ENCODE data around the gene RALB.

Gene RALB, protein sequence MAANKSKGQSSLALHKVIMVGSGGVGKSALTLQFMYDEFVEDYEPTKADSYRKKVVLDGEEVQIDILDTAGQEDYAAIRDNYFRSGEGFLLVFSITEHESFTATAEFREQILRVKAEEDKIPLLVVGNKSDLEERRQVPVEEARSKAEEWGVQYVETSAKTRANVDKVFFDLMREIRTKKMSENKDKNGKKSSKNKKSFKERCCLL

DNA sequence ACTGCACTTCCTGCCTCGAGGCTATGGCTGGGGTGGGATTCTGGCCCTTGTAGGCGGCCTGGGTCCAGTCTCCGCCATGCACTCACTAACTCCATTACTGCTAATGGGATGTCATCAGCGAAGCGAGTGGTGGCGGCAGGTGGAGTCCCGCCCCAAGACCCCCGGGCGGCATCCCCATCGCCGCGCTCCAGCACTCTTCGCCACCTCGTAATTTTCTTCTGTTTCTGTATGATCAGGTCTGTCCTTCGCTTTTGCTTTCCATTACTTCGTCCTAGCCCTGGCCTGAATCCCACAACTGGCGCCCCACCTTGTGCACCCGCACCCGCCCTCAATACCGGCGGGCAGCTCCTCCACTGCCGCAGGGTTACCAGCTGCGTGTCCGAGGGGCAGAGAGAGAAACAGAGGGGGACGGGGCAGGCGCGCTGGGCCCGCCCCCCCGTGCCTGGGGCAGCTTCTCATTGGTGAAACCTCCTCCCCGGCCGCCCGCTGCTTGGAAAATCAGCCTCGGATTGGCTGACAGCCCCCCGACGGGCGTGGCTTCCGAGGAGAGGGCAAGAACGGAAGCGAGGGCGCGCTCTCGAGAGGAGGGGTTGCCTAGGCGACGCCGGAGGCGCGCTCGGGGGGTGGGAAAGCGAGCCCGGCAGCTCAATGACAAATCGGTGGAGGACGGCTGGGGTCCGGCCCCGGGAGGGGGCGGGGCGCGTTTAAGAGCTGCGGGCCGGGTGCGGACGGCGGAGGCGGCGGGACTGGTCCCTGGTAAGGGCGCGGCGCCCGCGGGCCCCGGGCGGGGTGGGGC lies at the start of gene RALB:
TSS of gene RALB (plus strand) at position 628 of the 796 bp plus-strand sequence. CDS start 25,813 bp downstream, outside the sequence.
- H3K4me3 ChIP-seq = peak within 1 kb of the TSS; percentile 74 to 99 (median 82)
- peak within 1 kb of the TSS; percentile 67 to 98 (median 94) for H3K27ac ChIP-seq

DNA sequence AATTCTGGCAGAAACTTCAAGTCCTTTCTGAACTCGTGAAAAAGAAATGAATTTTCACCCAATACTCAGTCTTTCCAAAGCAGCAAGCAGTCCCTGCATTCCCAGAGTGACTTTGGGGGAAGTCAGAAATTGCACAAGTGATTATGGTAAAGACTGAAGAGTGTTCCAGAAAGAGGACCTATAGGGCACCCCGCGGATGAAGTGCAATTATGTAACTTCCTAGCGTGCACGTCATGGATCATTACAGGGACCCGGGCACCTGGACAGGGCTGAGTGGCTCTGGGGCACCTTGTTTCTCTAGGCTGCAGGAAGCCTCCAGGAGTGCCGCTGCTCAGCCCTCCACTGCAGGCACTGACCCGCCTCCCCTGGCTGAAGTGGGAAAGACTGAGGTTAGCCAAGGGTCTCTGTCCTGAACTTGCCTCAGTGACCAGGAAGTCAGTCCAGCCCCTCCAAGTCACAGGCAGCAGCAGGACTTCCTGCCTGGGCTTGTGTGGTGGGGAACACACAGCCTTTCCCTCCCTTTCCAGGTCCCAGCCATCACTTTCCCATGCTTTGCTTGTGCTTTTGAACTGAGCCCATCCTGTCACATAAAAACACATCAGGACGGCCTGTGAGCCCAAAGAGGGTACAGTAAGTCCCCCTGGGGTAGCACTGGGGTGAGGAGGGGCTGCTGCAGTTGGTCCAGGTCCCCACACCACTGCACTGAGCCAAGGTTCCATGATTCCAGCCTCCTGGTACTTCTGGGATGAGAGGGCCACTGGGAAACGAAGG lies 49.2 kb upstream of the RALB start:
- H3K27ac ChIP-seq = peak overlapping the region in 2 of 21 experiments; percentile 1 to 31
- no peak overlapping the region for H3K4me3 ChIP-seq

DNA sequence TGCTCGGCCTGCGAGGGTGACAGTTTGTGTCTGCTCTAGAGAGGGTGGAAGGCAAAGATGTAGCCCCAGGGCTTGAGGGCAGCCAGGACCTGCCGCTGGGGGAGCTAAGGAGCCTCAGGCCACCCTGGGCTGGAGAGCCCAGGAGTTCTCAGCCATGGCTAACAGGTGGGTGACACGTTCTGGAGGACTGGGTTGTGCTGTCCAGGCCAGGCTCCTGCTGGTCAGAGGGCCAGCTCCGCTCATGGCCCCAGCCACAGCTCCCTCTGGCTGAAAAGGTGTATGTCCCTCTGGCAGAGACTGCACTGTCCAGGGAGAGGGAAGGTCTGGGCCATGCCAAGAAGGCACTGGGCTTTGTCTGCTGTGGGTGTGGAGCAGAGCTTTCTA lies 48.6 kb upstream of the RALB start:
- H3K4me3 ChIP-seq = no peak overlapping the region
- peak overlapping the region in 1 of 21 experiments; percentile 31 for H3K27ac ChIP-seq

DNA sequence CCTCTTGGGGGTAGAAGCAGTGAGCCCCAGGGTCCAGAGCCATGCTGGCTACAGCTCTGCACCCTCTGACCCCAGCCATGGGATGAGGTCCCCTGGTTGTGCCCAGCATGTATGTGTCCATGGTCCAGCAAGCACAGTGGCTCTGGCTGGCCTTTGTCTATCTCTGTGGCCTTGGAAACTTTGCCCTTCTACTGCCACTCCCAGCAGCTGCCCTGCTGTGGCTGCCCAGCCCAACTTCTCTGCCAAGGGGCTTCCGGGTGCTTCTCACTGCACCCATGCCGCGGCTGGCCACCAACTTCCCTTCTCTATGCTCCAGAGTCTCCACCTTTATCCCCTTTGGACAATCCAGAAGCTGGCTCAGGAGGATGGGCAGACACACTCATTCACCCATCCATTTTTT lies 48.2 kb upstream of the RALB start:
- H3K4me3 ChIP-seq = no peak overlapping the region
- H3K27ac ChIP-seq = no peak overlapping the region

DNA sequence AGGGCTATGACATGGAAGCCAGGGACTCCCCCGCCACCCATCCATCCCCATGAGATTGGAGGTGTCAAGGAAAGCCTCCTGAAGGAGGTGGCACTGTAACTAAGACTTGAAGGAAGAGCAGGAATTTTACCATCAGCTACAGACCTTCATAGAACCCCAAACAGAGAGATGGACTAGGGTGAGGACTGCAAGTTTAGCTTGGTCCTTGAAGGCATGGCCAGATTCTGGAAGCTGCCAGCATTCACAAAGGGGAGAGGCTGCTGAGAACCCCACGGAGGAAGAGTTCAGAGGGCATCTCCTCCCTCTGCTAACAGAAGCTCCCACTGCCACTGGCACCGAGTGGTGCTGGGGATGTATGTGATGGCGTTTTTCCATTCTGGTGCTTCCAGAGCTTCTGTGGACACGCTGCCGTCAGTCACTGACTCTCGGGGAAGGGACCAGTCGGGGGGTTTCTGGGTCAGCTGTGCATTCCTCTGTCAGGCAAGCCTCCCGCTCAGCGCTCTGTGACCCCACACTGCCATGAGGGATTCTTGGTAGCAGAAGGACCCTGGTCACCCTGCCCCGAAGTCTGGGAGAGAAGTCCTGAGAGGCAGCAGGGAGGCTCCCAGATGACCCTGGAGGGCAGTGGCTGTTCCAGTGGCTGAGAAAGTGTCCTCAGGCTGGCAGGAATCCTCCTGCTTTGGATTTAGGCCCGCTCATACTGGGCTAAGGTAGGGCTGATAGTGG lies 47.5 kb upstream of the RALB start:
- Histone ChIP-seq H3K4me3 (no peak overlapping the region), H3K27ac (no peak overlapping the region)

DNA sequence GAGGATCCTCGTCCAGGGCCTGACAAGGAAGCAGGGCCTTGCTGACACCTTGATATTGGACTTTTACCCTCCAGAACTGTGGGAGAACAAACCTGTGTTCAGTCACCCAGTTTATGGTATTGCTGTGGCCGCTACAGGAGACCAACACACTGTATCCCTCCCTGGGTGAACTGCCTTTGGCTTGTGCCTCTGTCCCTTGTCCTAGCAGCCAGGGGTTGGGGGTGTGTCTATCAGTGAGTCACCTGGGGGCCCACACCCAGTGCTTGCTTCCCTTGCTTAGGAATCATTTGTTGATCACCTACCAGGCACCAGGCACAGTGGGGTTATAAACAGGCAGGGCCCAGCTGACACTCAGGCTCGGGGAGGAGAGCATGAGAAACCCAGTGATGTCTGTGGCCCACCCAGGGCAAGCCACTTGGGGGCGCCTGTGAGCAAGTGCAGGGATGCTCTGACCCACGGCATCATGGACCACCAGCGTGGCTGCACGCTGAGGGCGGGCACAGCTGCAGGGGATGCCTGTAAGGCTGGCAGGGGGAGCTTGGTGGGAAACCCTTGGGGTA lies 46.5 kb upstream of the RALB start:
- Histone ChIP-seq H3K27ac (no peak overlapping the region), H3K4me3 (no peak overlapping the region)

DNA sequence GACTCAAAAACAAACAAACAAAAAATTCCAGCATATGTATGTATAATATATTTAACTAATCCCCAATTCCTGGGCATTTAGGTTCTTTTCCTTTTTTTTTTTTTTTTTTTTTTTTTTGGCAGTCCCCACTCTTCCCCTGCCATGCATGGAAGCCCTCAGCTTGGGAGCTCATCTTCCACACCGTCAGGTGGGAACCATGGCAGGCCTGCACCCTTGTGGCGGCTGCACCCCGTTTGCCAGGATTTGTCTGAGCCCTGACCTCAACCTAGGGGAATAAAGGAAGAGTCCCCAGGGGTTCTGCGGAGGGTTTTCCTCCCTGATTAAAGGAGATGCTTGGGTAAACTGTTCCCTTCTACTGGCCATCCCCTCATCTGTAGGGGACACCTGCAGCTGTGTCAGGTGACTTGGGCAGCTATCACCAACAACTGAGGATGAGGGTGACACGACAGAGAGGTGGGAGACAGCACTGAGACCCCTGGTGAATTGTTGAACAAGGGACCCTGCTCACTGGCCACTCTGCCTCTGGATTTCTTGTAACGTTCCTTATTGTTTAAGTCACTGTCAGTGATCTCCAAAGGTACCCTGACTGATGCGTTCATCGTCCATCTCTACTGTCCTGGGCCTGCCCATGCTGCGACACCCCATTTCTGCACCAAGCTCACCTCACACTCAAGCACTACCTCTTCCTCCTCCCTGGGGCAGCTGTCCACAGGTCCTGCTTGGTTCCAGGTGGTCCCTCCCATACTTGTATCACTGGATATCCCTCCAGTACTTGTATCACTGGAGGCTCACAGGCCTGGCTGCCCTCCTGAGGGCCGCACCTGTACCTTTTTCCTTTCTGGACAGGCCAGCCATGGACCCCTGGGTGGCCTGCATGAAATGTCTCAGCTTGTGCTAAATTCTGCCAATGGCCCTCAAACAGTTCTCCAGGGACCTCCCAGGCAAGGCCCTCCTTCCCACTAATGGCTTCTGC lies 44.0 kb upstream of the RALB start:
- Histone ChIP-seq H3K27ac (no peak overlapping the region), H3K4me3 (no peak overlapping the region)

DNA sequence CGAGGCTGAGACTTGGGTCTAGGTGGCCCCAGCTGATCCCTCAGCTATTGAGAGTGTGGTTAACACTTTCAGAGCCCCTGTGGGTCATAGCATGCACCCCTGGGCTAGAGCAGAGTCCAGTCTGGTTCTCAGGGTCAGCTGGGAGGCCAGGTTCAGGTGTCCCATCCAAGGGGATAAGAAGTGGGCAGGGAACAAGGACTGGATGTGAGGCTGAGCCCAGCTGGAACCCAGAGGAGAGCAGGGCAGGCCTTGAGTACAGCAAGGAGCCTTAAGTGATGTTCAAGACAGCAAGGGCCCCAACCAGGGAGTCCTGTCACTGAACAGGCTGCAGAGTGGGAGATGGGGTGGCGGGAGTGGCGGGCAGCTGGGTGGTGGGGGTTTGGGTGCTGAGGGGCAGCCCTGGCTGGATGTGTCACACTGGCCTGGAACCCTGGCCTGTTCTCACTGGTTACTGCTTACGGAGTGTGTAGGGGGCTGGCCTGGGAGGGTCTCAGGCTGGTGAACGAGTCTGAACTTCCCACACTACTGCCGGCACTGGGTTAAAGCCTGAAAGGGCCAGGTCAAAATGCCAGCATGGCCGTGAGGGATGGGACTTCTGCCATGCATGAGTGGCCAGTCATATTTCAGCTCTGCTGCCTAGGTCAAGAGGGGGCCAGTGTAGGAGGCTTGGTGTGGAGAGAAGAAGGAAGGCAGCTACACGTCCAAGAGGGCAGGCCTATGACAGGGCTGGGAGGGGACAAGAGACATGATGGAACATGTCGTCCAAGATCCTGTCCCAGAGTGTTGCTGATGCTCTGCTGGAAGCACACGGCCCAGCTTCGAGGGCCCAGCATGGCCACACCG lies 43.0 kb upstream of the RALB start:
- H3K4me3 ChIP-seq = no peak overlapping the region
- H3K27ac ChIP-seq = peak overlapping the region in 3 of 21 experiments; percentile 12 to 49 (median 44)

DNA sequence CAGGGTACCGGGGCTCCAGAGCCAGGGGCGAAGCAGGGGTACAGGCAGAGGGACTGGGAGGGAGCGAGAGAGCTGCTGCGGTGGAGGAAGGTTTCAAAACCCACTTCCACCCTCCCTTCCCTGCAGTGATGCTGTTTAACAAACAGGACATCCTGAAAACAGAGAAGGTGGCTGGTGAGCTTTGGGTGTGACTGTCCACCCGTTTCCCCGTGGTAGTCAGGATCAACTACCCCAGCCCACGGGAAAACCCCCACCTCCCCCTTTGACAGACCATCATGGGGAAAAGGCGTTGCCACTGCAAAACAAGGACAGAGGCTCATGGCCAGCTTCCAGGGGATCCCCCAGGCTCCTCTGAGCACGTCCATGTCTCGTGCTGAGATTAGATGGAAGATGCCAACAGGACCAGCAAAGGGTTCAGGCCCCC lies 42.4 kb upstream of the RALB start:
- Histone ChIP-seq H3K4me3 (no peak overlapping the region), H3K27ac (peak overlapping the region in 3 of 21 experiments; percentile 12 to 49 (median 44))

DNA sequence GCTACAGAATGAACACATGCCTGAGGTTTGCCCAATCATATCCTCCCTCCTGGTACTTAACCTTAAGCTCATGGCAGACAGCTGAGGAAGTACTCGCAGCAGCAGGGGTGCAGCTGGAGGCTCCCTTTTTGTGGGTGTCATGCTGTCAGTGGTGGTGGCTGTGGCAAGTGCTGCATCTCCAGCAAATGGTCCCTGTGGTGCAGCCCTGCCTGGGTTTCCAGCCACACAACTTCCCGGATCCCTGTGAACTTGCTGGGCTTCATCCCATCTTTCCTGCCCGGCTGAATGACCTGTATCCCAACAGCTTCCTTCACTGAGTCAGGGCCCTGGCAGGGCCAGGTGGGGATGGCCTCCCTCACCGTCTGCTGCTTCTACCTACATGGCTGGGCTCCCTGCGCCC lies 34.5 kb upstream of the RALB start:
- Histone ChIP-seq H3K27ac (no peak overlapping the region), H3K4me3 (no peak overlapping the region)

DNA sequence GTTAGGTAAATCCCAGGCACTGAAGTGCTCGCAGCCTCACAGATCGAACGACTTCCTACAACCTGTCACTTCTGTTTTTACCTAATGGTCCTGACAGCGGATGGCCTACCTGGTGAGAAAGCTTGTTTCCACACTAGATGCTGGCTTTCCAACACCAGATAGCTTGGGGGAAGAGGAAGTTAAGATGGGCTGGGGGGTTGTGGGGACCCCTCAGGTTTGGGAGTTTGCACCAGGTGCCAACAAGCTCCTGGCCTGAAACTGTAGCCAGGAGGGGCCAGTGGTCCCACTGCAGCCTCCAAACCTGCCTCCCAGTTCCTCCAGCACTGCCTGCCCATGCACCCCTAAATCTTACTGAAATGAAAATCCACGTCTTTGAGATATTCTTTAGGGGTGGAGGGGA lies 33.4 kb upstream of the RALB start:
- Histone ChIP-seq H3K27ac (no peak overlapping the region), H3K4me3 (no peak overlapping the region)

DNA sequence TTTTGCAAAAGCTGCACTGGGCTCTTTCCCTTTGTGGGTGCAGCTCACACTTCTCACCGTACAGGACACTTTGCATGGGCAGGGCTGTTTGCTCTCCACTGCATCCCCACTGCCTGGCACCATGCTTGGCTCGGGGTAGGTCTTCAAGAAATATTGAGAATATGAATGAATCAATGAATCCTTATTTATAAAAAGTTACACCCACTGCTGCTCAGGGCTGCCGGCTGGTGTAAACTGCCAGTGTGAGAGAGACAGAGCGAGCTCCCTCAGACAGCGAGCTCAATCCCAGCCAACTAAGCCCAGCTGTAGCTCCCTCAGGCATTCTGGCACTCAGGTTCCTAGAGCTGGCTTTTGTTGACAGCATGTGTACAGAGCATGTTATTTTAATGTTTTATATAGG lies 32.9 kb upstream of the RALB start:
- Histone ChIP-seq H3K4me3 (no peak overlapping the region), H3K27ac (no peak overlapping the region)

DNA sequence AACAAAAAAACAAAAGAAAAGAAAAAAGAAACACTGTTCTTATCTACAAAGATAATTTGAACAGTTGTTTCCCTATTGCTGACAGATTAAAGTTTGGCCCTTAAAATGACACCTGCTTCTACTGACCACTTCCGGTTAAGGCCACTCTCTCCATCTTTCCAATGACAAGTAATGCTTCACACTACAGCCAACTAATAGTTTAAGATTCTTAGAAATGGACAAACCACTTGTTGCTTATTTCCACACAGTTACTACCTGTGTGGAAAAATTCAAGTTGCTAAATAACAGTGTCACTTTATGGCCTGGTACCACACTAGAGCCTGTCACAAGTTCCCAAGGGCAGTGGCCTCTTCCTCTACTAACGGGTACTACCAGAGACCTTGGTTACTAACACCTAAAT lies 31.9 kb upstream of the RALB start:
- H3K4me3 ChIP-seq = no peak overlapping the region
- H3K27ac ChIP-seq = no peak overlapping the region

DNA sequence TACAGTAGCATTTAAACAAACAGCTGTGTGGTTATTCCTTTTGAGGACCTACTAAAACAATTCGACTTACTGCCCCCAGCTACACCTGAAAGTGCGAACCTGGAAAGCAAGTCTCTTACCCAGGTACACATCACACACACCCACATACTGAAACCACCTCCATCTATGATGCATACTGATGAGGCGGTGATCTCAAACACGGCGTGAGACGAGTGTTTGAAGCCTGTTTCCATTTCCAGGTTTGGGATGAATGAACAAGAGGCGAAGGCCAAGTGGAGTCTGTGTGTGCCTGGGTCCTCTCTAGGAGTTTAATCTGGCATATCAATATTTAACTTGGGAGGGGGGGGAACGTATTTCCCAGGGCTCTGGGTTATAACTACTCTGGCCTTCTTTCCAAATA lies 31.0 kb upstream of the RALB start:
- Histone ChIP-seq H3K27ac (no peak overlapping the region), H3K4me3 (no peak overlapping the region)

DNA sequence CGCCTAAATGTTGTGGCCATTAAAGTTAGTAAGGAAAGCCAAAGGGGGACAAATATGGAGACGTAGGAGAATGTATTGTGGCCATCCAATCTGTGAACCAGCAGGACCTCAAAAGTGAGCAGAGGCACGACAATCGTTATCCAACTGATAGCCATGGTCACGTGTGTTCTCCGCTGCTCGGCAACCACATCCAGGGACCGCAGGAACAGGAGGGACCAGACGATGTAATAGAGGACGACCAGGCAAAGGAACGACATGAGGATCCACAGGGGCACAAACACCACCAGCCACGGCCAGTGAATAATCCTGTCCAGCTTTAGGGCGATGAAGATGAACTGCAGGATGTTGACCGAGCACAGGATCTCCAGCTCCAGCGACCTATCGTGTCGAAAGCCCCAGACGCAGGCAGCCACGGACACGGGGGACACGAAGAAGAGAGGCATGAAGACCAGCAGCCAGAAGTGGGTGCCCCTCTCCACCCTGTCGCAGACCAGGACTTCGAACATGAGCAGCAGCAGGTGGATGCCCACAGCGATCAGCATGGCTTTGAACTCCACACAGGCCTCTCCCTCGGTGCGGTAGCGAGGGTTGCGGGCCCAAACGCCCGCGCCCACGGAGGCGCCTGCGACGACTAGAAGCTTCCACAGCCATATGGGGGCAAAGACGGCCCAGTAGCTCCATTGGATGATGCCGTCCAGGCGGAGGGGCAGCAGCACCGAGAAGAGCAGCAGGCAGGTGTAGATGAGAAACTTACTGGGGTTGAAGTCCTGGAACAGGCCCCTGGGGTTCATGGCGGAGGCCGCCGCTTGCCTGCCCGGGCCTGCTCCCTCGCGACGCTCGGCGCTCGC lies 30.2 kb upstream of the RALB start:
- Histone ChIP-seq H3K4me3 (peak overlapping the region; percentile 53 to 73 (median 61)), H3K27ac (peak overlapping the region; percentile 58 to 100 (median 96))

DNA sequence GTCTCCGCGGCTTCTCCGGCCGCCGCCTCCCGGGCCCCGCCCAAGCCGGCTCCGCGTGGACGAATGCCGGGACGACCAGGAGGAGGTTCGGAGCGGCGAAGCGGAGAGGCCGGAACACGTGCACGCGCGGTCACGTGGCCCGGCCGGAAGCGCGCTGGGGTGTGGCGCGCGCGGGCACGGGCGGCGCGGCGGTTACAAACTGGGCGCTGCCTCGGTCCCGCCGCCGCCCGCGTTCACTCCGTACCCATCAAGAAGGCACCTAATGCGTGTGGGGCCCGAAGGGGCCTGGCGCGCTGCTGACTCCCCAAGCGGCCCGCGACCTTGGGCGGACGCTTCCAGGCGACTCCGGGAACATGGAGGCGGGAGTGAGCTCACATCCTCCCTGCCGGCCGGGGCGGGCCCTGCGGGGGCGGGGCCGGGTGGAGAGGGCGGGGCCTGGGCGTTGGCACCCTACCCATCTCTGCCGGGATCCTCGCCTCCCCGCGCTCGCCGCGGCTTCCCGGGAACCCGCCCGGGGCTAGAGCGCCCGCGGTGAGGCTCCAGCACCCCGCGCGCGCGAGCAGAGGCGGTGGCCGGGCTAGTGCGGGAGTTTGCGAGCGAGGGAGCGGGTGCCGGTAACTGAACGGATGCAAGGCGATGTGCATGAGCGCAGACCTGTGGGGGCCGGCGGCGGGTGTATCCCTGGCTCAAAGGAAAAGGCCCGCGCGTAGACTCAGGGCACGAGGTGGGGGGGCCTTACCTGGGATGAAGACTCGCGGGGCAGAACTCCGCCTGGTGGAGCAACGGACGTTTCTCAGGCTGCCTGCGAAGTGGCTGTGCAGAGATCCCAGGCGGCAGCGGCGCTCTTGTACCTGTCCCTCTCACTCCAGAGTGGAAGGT lies 29.4 kb upstream of the RALB start, which contains the start of gene TMEM185B:
TSS of gene TMEM185B (minus strand) at position 367 of the 879 bp plus-strand sequence. CDS start 424 bp downstream, outside the sequence.
- peak within 1 kb of the TSS; percentile 58 to 100 (median 96) for H3K27ac ChIP-seq
- H3K4me3 ChIP-seq = peak within 1 kb of the TSS; percentile 53 to 73 (median 61)

Data from skin epidermis (tissue), 12 donors.